ENCODE data around the gene SERGEF.

DNA sequence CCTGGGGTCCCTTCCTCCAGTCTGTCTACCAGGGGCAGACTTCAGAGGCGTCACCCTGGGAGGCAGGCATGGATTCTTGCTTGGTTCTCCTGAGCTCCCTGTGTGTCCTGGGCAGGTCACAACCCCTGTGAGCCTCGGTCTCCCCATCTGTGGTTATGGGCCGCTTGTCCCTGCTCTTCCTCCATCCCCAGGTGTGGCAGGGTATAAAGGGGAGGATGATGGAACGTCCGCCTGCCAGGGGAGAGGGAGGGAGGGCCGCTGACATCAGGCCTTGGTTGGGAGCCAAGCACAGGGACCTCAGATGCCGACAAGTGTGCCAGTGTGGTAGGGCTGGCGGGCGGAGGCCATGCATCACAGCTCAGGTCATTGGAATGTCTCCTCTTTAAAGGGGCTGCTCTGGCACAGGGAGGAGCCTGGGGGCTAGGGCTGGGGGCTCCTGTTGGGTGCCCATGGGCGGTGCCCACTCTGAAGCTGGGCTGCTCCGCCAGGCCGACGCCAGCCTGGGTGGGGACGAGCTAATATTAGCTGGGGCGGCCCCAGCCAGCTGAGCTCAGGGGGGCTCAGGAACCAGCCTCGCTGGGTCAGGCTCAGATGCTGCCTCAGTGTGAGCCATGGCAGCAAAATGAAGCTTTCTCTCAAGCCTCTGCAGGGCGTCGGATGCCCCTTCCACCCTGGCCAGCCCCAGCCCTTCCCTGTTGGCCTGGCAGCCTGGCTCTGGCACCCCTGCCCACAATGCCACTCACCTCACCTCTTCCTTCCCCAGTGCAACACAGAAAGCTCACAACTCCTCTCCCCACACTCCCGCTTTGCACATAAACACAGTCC, 265.5 kb downstream of the SERGEF start:
- TF ChIP-seq, protein P1, sequence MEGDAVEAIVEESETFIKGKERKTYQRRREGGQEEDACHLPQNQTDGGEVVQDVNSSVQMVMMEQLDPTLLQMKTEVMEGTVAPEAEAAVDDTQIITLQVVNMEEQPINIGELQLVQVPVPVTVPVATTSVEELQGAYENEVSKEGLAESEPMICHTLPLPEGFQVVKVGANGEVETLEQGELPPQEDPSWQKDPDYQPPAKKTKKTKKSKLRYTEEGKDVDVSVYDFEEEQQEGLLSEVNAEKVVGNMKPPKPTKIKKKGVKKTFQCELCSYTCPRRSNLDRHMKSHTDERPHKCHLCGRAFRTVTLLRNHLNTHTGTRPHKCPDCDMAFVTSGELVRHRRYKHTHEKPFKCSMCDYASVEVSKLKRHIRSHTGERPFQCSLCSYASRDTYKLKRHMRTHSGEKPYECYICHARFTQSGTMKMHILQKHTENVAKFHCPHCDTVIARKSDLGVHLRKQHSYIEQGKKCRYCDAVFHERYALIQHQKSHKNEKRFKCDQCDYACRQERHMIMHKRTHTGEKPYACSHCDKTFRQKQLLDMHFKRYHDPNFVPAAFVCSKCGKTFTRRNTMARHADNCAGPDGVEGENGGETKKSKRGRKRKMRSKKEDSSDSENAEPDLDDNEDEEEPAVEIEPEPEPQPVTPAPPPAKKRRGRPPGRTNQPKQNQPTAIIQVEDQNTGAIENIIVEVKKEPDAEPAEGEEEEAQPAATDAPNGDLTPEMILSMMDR (IDR thresholded peaks at IDR 0.05 in 4 of 5, conservative IDR thresholded peaks at IDR 0.05 in 1 of 5): no peak
- TF ChIP-seq POLR2A (IDR thresholded peaks at IDR 0.05): no peak
